ENCODE data around the gene MYOD1.

Gene MYOD1

DNA sequence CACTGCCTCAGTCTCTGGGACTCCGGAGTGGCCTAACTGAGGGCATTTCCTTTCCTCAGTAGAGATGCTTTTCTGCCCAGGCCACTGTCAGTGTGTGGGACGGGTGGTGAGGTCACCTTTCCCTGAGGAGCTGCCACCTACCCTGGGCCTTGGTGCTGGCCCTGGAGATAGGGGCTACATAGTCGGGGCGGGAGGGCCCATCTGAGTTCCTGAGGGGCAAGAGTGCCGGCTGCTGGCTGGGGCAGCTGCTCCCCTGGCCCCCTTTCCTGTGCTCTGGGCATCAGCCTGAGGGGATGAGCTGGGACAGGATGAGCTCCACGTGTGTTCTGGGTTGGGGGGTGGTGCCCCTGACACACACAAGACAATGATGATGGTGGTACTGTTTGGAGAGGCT, 20.6 kb downstream of the MYOD1 start:
- TF ChIP-seq, protein P1, sequence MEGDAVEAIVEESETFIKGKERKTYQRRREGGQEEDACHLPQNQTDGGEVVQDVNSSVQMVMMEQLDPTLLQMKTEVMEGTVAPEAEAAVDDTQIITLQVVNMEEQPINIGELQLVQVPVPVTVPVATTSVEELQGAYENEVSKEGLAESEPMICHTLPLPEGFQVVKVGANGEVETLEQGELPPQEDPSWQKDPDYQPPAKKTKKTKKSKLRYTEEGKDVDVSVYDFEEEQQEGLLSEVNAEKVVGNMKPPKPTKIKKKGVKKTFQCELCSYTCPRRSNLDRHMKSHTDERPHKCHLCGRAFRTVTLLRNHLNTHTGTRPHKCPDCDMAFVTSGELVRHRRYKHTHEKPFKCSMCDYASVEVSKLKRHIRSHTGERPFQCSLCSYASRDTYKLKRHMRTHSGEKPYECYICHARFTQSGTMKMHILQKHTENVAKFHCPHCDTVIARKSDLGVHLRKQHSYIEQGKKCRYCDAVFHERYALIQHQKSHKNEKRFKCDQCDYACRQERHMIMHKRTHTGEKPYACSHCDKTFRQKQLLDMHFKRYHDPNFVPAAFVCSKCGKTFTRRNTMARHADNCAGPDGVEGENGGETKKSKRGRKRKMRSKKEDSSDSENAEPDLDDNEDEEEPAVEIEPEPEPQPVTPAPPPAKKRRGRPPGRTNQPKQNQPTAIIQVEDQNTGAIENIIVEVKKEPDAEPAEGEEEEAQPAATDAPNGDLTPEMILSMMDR (conservative IDR thresholded peaks at IDR 0.05; ENCODE audit: low read length): no peak
- no peak for DNase-seq (ENCODE audit: low read depth)
- no peak overlapping the region for H3K4me3 ChIP-seq (ENCODE audit: low read length)

DNA sequence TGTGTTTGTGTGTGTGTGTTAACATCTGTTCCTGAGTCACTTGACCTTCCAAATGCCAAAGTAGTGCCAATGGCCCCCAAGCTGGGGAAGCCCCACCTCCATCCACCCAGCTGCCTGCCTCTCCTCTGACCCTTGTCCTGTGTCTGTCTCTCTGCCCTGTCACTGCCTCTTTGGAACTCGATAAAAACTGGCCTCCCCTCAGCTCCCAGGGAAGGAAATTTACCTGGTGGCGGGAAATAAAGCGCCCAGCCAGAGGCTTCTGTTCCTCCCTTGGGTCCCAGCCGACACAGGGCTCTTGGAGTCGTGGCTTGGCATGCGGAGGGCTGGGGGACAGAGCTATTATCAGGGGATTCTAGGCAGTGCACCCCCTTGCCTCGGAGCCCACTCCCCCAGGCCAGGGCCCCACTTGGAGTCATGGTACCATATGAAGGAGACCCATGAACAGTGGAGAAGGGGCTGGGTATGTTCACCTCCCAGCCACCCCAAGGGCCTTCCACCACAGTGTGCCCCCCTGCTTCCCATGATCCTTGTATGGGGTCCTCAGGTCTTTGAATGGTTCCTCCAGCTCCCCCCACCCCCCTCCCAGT, 21.4 kb downstream of the MYOD1 start:
- TF ChIP-seq, protein P1 (conservative IDR thresholded peaks at IDR 0.05; ENCODE audit: low read length): no peak

DNA sequence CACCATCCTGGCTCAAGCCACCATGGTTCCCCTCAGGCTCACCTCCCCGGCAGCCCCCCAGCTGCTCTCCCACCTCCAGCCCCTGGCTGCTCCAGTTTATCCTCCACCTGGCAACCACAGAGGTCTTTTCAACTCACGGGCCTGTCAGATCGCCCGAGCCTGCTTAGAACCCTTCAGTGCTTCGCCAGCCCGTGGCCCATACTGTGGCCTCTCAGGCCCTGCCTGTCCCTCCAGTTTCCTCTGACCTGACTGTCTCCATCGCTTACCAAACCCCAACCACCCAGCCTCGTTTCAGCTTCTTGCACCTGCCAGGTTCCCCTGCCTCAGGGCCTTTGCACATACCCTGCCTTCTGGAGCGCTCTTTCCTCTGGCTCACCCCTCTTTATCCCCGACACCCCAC, 22.1 kb downstream of the MYOD1 start:
- no peak overlapping the region for H3K4me3 ChIP-seq (ENCODE audit: low read length)
- TF ChIP-seq, protein P1 (conservative IDR thresholded peaks at IDR 0.05; ENCODE audit: low read length): no peak
- no peak for DNase-seq (ENCODE audit: low read depth)

More for the DNA sequence above, 21.4 kb downstream of the MYOD1 start:
- no peak for DNase-seq (ENCODE audit: low read depth)
- H3K4me3 ChIP-seq (ENCODE audit: low read length): no peak overlapping the region

GRCh38 chr11:17742019-17742418, 22.6 kb downstream of the MYOD1 start:
- DNase-seq (ENCODE audit: low read depth): no peak
- H3K4me3 ChIP-seq (ENCODE audit: low read length): no peak overlapping the region
- TF ChIP-seq, protein P1 (conservative IDR thresholded peaks at IDR 0.05; ENCODE audit: low read length): no peak

DNA sequence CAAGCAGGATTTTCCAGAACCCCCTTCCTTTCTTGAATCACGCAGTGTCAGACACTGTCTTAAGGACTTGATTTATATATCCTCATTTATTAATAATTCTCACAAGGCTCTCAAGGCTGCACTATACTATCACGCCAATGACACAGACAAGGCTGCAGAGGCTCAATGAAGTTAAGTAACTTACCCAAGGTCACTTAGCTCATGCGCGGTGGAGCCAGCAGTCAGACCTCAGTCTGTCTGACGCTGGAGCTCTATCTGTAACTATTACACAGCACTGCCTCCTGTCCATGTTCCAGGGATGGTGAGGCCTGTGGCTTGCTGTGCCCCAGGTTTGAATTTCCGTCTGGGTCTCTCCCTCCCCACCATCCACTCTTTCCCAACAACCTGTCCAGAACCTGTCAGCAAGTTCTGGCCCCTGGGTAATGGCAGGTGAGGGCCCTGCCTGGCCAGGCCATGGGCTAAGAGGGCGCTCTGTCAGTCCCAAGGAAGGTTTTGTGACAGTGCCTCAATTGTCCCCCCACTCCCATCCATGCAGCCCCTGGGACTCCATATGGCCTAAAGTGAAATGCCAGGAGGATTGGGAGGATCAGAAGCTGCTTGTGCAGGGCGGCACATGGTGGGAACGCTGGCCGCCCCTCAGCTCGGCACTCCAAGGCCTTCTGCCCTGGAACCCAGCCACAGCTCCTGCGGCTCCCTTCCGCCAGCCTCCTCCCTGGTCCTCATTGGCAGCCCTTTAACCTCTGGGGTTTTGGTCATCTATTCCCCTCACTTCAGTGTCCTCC, 23.8 kb downstream of the MYOD1 start:
- TF ChIP-seq, protein P1 (conservative IDR thresholded peaks at IDR 0.05; ENCODE audit: low read length): no peak
- no peak overlapping the region for H3K4me3 ChIP-seq (ENCODE audit: low read length)
- no peak for DNase-seq (ENCODE audit: low read depth)

GRCh38 chr11:17743808-17744119, 24.4 kb downstream of the MYOD1 start:
- no peak overlapping the region for H3K4me3 ChIP-seq (ENCODE audit: low read length)
- TF ChIP-seq, protein P1 (conservative IDR thresholded peaks at IDR 0.05; ENCODE audit: low read length): no peak
- DNase-seq (ENCODE audit: low read depth): no peak
